ENCODE data around the gene FAAP20.

GRCh38 chr1:2236695-2237677 lies 42.4 kb upstream of the FAAP20 start:
- TF ChIP-seq CTCF (conservative IDR thresholded peaks at IDR 0.05), result no peak
- TF ChIP-seq ZFX (IDR thresholded peaks at IDR 0.05), result no peak
